HG02973 (cell line): ENCODE measurements around the gene PCDH10.

Experiments
- ATAC-seq: cut with Tn5 transposase; IDR thresholded peaks from one replicate; pipeline ENCODE4 v1.9.1; 2021; ENCODE audit warnings: moderate library complexity; ENCODE audit not compliant: unreplicated experiment

The PCDH10 gene, protein sequence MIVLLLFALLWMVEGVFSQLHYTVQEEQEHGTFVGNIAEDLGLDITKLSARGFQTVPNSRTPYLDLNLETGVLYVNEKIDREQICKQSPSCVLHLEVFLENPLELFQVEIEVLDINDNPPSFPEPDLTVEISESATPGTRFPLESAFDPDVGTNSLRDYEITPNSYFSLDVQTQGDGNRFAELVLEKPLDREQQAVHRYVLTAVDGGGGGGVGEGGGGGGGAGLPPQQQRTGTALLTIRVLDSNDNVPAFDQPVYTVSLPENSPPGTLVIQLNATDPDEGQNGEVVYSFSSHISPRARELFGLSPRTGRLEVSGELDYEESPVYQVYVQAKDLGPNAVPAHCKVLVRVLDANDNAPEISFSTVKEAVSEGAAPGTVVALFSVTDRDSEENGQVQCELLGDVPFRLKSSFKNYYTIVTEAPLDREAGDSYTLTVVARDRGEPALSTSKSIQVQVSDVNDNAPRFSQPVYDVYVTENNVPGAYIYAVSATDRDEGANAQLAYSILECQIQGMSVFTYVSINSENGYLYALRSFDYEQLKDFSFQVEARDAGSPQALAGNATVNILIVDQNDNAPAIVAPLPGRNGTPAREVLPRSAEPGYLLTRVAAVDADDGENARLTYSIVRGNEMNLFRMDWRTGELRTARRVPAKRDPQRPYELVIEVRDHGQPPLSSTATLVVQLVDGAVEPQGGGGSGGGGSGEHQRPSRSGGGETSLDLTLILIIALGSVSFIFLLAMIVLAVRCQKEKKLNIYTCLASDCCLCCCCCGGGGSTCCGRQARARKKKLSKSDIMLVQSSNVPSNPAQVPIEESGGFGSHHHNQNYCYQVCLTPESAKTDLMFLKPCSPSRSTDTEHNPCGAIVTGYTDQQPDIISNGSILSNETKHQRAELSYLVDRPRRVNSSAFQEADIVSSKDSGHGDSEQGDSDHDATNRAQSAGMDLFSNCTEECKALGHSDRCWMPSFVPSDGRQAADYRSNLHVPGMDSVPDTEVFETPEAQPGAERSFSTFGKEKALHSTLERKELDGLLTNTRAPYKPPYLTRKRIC

GRCh38 chr4:133148690-133149363 is at the start of gene PCDH10:
Gene PCDH10 (plus strand): TSS chr4:133149294. CDS start chr4:133150141, 847 bp downstream.
- peak; percentile 83 for ATAC-seq

GRCh38 chr4:133102043-133102442 is 47.1 kb upstream of the PCDH10 start:
- ATAC-seq = no peak

DNA sequence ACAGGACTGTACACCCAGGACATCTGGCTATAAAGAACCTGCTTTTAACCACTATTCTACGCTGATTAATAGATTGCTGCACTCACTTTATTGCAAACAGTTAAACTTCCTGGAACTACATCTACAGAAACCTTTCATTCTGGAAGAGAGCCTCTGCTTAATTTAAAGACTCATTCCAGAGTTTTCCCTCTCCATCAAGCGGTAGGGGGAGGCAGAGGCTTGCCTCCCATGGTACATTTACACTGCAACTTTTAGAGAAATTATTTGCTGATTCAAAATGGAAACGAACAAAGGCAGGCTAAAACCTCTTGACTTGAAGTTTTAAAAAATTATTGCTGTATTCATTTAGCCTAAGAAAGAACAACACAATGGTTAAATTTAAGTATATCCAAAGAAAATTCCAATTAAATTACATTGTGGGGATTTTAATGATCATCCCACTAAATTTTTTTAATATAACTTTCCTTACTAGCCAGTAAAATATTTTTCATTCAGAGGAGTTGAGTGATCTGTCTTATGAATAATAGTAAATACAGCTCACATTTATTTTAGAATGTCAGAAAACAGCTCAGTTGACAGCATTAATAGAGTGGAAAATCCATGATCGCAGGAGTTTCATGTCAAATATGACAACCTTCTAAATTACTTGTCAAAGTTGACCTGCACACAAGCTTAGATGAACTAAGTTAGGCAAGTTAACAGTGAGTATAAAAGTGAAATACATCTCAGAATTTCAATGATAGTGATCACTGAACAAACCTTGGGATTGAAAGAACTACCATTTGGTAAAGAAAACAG is 46.3 kb upstream of the PCDH10 start:
- no peak for ATAC-seq

DNA sequence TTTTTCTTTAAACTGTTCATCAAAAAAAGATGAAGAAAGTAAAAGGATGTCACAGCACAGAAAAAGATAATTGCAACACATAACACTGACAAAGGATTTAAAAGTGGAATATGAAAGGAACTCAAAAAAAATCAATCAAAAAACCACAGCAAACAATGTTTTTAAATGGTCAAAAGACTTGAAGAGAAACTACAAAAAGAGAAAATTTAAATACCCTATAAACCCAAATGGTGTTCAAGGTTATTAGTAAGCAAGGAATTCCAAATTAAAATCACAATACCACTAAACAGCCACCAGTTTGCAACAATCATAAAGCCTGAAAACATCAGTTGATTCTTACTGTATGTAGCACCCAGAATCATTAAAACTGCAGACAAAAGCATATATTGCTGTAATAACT is 36.5 kb upstream of the PCDH10 start:
- no peak for ATAC-seq

- no peak for ATAC-seq
Measured at GRCh38 chr4:133124746-133125145, 24.3 kb upstream of the PCDH10 start.

- ATAC-seq = no peak
Measured at GRCh38 chr4:133127500-133127899, 21.6 kb upstream of the PCDH10 start.

GRCh38 chr4:133129237-133129636 is 19.9 kb upstream of the PCDH10 start:
- ATAC-seq = no peak

DNA sequence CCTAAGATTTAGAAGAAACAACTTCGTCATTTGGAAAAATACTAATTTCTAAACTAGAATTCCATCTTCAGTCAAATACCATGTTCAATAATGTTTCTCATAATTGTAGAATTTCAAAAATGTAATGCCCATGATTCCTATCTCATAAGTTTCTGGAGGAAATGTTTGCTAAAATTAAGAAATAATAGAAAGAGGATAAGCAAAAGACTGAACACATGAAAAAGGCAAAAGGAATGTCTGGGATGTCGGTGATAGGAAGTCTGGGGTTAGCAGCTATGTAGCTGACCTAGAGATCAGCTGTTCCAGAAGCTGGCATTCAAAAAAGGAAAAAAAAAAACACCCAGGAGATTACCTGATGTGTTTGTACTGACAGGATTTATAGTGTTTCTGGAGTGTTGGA is 18.9 kb upstream of the PCDH10 start:
- no peak for ATAC-seq

DNA sequence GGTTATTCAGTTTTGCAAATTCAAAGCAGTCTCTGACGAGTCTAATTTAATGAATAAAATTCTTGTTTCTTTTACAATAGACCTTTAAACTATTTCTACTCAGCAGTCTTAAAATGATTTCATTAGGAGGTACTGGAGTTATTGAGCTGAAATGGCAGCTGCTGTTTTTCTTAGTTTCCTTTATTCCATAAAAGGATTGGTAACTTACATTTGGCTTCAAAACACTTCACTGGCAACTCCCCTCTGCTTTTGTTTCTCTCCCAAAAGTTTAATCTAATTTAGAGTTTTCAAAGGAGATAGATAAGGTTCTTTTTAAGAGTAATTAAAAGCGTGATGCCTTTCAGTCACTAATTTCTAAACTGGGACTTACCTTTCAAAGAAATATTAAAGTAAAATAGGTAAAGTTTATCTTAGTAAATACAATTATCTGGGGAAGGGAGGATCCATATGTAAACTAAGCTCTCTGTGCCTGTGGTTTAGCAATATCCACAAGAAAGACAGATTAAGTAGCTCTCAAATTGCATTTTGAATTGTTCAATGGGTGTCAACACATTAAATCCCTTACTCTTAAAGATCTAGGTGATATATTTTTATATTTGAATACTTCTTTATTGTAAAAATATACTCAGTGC is 17.1 kb upstream of the PCDH10 start:
- no peak for ATAC-seq

DNA sequence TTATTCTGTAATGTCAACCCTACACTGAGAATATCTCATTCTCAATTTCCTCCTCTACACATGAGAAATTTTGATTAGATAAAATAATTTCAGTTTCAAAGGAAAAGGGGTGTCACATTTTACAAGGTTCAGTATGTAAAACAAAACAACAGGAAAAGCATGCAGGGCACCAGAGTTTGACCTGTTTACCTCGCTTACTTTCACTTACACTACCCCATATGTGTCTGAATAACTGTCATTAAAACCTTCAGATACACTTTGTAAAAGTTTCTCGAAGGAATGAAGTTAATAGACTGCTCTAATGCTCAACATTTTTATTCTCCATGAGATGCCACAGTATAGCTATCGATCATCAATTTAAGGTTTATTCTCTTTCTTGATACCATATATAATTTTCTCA is 12.3 kb upstream of the PCDH10 start:
- ATAC-seq = no peak

DNA sequence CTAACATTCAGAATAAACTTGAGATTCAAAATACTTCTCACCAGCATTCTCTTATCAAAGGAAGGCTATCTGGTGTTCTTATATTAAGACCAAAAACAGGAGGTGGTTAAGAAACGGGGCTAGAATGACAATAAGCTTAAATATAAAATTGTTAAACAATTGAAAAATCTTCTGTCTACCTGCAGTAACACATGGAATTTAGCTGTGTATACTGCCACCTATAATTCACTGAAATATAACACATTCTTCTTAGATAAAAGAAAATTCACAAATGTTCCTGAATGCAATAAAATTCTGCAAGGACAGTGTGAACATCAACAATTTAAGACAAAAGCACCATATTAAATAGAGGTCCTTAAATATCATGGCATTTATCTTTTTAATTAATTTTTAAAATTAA is 11.5 kb upstream of the PCDH10 start:
- no peak for ATAC-seq

GRCh38 chr4:133143775-133144430 is 5.2 kb upstream of the PCDH10 start:
- ATAC-seq = no peak

DNA sequence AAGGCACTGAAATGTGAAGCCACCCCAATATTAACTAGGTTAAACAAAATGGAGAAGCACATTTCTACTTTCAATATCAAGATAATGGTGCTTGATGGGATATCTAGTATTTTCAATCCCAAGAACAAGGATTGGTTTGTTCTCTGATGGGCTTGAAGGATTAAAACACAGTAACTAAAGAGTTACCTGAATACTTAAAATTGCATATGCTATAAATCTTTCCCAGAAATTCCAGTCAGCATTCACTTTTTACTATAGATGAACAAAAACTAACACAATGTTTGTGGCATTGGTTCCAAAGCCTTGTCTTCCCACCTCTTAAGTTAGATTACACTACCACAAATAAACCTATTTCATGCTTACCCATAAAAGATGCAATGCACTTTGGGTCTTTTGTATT is 3.9 kb upstream of the PCDH10 start:
- no peak for ATAC-seq

DNA sequence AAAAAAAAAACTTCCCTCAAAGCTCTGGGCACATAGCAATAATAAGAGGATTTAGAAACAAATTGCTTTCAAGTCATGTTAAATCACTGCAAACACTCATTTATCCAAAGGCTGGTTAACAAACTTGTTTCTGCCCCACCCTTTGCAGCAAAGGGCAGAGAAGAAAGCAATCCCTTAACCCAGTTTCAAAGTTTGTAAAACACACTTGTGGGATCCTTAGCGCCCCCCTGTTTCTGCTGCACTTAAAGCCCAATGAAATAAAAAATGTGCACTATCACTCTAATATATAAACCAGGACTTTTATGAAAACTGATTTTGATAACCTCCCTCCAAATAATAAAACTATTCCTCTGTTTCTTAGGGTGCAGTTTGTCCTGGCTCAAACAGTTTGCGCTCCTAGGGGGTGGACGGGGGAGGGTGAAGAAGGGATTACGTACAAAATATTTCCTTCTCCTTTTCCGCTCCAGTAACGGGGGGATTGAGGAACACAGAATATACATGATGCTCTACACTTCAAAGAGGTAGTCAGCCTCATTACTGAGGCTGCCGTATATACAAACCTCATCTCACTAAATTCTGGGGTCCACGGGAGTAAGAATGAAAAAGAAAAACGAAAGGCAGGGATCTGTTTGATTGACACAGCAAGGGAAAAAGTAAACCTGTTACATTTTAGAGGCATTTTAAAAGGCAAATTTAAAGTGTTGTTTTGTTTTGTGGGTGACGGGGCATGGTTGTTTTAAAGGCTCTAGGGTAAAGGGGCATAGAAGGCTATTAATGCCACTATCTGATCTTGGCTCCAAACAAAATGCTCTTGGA is 3.1 kb upstream of the PCDH10 start:
- ATAC-seq = no peak

DNA sequence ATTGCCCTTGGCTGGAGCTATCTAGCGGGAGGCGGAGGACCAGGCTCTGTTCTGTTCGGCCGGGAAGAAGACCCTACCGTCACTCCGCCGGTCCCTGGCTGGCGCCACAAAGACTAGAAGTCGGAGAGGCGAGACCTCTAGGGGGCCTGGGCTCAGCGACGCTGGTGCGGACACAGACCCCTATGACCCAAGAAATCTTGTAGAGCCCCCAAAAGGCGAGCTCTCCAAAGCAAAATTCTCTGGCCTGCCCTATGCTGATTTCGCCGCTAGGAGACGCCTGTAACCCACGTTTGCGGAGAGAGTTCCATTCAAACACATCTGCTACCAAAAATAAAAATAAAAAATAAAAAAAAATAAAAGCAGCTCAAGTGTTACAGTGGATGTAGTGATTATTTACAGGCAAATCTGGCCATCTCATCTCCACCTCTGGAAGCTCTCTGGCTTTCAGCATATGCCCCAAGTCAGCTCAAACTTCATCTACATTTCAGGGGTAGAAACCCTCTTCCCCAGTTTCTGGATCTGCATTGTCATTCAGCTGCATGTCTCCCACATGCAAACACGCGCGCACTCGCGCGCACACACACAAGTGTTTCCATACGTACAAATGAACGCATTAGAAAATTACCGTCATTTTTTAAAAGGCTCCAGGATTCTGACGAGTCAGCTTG is 2.4 kb upstream of the PCDH10 start:
- ATAC-seq = no peak

DNA sequence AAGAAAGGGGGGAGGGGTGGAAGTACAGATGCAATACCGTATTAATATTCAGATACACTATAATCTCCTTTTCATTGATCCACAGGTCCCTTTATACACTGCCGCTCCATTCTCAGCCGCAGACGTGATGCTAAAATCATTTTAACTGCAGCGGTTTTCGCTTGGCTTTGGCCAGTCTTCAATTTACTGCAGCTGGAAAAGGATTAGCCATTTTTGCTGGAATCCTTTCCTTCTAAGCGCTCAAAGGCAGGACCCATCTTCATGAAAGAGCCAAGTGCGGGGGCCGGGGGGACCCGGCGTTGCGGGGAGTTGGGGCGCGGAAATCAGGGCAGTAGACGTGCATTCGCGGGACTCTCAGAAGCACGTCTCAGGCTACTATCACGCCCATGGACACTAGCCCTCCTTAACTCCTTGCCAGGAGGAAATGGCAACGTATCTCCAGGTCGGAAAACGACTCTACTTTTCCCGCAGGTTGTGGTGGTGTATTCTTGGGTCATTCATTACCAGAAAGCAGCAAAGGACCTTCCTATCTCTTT is 1.7 kb upstream of the PCDH10 start:
- no peak for ATAC-seq

GRCh38 chr4:133147921-133148689 is 989 bp upstream of the PCDH10 start:
- no peak for ATAC-seq
